ENCODE measurements around the gene PDPK1.

Gene PDPK1

DNA sequence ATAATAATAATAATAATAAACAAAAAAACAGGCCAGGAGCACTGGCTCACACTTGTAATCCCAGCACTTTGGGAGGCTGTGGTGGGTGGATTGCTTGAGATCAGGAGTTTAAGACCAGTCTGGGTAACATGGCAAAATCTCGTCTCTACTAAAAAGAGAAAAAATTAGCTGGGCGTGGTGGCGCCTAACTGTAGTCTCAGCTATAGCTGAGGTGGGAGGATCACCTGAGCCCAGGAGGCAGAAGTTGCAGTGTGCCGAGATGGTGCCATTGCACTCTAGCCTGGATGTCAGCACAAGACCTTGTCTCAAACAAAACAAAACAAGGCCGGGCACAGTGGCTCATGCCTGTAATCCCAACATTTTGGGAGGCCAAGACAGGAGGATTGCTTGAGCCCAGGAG lies 42.8 kb upstream of the PDPK1 start:
- Histone ChIP-seq H3K27me3 (ENCODE audit: insufficient read depth, low read length) (no peaks in the 10 kb centered on the region), H3K4me2 (ENCODE audit: low read length) (no peak overlapping the region), H2AFZ (ENCODE audit: low read length) (no peak overlapping the region), H3F3A (ENCODE audit: insufficient read depth, low read length) (no peaks in the 10 kb centered on the region), H3K9me3 (ENCODE audit: low read length) (no peaks in the 10 kb centered on the region), H4K20me1 (ENCODE audit: insufficient read depth, low read length) (no peaks in the 10 kb centered on the region), H3K79me2 (ENCODE audit: insufficient read depth, low read length) (no peaks in the 10 kb centered on the region), H3K36me3 (ENCODE audit: insufficient read depth, low read length) (no peaks in the 10 kb centered on the region), H3K4me1 (ENCODE audit: insufficient read depth, low read length, severe bottlenecking) (peaks cover 3% of the 10 kb centered on the region), H3K9me2 (ENCODE audit: low read depth, low read length) (no peaks in the 10 kb centered on the region), H3K4me3 (ENCODE audit: low read depth, low read length, poor library complexity, severe bottlenecking) (no peak overlapping the region), H3K9ac (ENCODE audit: low read length) (no peak overlapping the region), H3K27ac (ENCODE audit: low read depth, low read length, poor library complexity, severe bottlenecking) (no peak overlapping the region)
- no peak for TF ChIP-seq EZH2 (IDR thresholded peaks at IDR 0.05; ENCODE audit: borderline replicate concordance, low read length)
- TF ChIP-seq, protein P1, sequence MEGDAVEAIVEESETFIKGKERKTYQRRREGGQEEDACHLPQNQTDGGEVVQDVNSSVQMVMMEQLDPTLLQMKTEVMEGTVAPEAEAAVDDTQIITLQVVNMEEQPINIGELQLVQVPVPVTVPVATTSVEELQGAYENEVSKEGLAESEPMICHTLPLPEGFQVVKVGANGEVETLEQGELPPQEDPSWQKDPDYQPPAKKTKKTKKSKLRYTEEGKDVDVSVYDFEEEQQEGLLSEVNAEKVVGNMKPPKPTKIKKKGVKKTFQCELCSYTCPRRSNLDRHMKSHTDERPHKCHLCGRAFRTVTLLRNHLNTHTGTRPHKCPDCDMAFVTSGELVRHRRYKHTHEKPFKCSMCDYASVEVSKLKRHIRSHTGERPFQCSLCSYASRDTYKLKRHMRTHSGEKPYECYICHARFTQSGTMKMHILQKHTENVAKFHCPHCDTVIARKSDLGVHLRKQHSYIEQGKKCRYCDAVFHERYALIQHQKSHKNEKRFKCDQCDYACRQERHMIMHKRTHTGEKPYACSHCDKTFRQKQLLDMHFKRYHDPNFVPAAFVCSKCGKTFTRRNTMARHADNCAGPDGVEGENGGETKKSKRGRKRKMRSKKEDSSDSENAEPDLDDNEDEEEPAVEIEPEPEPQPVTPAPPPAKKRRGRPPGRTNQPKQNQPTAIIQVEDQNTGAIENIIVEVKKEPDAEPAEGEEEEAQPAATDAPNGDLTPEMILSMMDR (IDR thresholded peaks at IDR 0.05; ENCODE audit: low read length), result no peak

DNA sequence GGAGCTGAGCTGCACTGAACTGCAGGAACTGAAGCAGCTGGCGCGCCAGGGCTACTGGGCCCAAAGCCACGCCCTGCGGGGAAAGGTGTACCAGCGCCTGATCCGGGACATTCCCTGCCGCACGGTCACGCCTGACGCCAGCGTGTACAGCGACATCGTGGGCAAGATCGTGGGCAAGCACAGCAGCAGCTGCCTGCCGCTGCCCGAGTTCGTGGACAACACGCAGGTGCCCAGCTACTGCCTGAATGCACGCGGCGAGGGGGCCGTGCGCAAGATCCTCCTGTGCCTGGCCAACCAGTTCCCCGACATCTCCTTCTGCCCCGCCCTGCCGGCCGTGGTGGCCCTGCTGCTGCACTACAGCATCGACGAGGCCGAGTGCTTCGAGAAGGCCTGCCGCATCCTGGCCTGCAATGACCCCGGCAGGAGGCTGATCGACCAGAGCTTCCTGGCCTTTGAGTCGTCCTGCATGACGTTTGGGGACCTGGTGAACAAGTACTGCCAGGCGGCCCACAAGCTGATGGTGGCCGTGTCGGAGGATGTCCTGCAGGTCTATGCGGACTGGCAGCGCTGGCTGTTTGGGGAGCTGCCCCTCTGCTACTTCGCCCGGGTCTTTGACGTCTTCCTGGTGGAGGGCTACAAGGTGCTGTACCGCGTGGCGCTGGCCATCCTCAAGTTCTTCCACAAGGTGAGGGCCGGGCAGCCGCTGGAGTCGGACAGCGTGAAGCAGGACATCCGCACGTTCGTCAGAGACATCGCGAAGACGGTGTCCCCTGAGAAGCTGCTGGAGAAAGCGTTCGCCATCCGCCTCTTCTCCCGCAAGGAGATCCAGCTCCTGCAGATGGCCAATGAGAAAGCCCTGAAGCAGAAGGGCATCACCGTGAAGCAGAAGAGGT lies 41.4 kb upstream of the PDPK1 start:
- H3K36me3 ChIP-seq (ENCODE audit: insufficient read depth, low read length), result no peaks in the 10 kb centered on the region
- H3K9ac ChIP-seq (ENCODE audit: low read length), result no peak overlapping the region

DNA sequence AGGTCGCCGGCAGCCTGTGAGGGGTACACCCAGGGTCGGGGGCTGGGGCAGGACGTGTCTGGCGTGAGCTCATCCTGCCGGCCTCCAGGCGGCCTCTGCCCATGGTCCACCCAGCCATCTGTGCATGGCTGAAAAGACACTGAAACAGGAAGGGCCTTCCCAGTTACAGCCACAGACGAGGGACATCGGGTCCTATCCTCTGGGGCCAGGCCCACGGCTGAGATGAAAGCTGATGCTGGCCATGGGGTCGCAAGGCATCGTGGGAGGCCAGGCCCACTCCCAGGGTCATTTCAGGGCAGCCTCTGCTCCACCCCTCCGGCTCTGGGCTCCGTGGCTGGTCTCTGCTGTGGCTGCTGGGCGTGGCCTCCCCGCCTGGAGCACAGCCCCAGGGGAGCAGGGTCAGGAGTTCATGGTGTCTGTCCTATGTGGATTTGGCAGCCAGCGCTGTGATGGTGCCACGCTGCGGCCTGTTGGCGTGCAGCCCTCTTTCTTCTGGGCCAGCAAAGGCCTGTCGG lies 40.6 kb upstream of the PDPK1 start:
- no peak overlapping the region for H2AFZ ChIP-seq (ENCODE audit: low read length)
- no peaks in the 10 kb centered on the region for H3F3A ChIP-seq (ENCODE audit: insufficient read depth, low read length)
- no peak overlapping the region for H3K9ac ChIP-seq (ENCODE audit: low read length)
- peaks cover 8% of the 10 kb centered on the region for H3K4me1 ChIP-seq (ENCODE audit: insufficient read depth, low read length, severe bottlenecking)
- H3K79me2 ChIP-seq (ENCODE audit: insufficient read depth, low read length), result no peaks in the 10 kb centered on the region
- no peaks in the 10 kb centered on the region for H3K9me3 ChIP-seq (ENCODE audit: low read length)
- no peaks in the 10 kb centered on the region for H3K9me2 ChIP-seq (ENCODE audit: low read depth, low read length)
- H3K27me3 ChIP-seq (ENCODE audit: insufficient read depth, low read length), result no peaks in the 10 kb centered on the region
- H3K4me2 ChIP-seq (ENCODE audit: low read length), result no peak overlapping the region
- H4K20me1 ChIP-seq (ENCODE audit: insufficient read depth, low read length), result no peaks in the 10 kb centered on the region
- H3K27ac ChIP-seq (ENCODE audit: low read depth, low read length, poor library complexity, severe bottlenecking), result no peak overlapping the region
- no peaks in the 10 kb centered on the region for H3K36me3 ChIP-seq (ENCODE audit: insufficient read depth, low read length)
- no peak overlapping the region for H3K4me3 ChIP-seq (ENCODE audit: low read depth, low read length, poor library complexity, severe bottlenecking)
- TF ChIP-seq, protein P1 (IDR thresholded peaks at IDR 0.05; ENCODE audit: low read length), result no peak
- no peak for TF ChIP-seq EZH2 (IDR thresholded peaks at IDR 0.05; ENCODE audit: borderline replicate concordance, low read length)

More for the DNA sequence above, 41.4 kb upstream of the PDPK1 start:
- no peaks in the 10 kb centered on the region for H3K27me3 ChIP-seq (ENCODE audit: insufficient read depth, low read length)
- no peaks in the 10 kb centered on the region for H3F3A ChIP-seq (ENCODE audit: insufficient read depth, low read length)
- H3K4me3 ChIP-seq (ENCODE audit: low read depth, low read length, poor library complexity, severe bottlenecking), result no peak overlapping the region
- H4K20me1 ChIP-seq (ENCODE audit: insufficient read depth, low read length), result no peaks in the 10 kb centered on the region
- no peaks in the 10 kb centered on the region for H3K9me3 ChIP-seq (ENCODE audit: low read length)
- TF ChIP-seq, protein P1 (IDR thresholded peaks at IDR 0.05; ENCODE audit: low read length), result no peak
- no peak for TF ChIP-seq EZH2 (IDR thresholded peaks at IDR 0.05; ENCODE audit: borderline replicate concordance, low read length)
- peaks cover 6% of the 10 kb centered on the region for H3K4me1 ChIP-seq (ENCODE audit: insufficient read depth, low read length, severe bottlenecking)
- H3K27ac ChIP-seq (ENCODE audit: low read depth, low read length, poor library complexity, severe bottlenecking), result no peak overlapping the region
- no peak overlapping the region for H2AFZ ChIP-seq (ENCODE audit: low read length)
- no peaks in the 10 kb centered on the region for H3K79me2 ChIP-seq (ENCODE audit: insufficient read depth, low read length)
- H3K4me2 ChIP-seq (ENCODE audit: low read length), result no peak overlapping the region
- no peaks in the 10 kb centered on the region for H3K9me2 ChIP-seq (ENCODE audit: low read depth, low read length)

Data from OCI-LY1 (cell line).